GM10266 (cell line): Measurements from ENCODE around the gene PTPRD.

Source experiments
- DNase-seq: peaks from one replicate; pipeline ENCODE4 v3.0.0; 2012; ENCODE audit errors: extremely low spot score
- CTCF ChIP-seq: IDR thresholded peaks from 2 replicates; pipeline ENCODE4 v1.5.1; 2012; ENCODE audit warnings: mild to moderate bottlenecking, low read depth; ENCODE audit not compliant: control insufficient read depth, insufficient read depth; ENCODE audit errors: missing control alignments

PTPRD gene

DNA sequence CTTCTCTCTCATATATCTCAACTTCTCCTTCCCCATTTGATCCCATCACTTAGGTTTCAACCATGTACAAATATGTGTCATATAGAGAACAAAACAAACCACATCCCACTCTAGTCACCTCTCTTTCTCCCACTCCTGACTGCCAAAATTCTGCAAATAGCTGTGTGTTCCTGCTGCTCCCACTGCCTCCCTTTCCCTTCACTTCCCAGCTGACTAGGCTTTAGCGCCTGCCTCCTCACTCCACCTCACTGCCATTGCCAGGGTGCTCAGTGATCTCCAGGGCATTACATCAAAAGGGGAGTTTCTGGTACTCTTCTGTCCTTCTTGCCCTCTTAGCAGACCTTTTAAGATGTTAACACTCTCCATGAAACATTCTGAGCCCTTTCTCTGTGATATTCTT, 2137.9 kb downstream of the PTPRD start:
- no peak for DNase-seq
- no peak for TF ChIP-seq CTCF

- DNase-seq, result no peak
- no peak for TF ChIP-seq CTCF
These were observed 2139.4 kb downstream of the PTPRD start for GRCh38 chr9:8473244-8474020.

GRCh38 chr9:8468045-8468637, 2144.7 kb downstream of the PTPRD start:
- DNase-seq, result no peak
- no peak for TF ChIP-seq CTCF

DNA sequence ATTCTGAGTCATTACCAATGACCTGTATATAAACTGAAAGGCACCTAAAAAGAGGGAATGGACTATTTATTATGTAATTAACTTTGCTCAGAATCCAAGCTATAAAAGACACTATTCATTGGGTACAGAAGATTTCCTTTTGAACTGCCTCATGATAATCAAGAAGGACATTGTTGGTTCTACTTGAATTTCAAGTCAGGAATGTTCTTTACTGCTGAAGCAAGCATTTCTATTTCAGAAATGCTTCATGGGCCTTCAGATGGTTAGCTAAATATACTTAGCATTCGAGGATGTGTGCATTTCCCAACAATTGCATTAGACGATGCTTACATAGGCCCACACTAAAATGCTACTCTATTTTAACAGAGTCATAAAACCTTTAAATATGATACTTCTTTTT, 2155.0 kb downstream of the PTPRD start:
- TF ChIP-seq CTCF, result no peak
- no peak for DNase-seq

DNA sequence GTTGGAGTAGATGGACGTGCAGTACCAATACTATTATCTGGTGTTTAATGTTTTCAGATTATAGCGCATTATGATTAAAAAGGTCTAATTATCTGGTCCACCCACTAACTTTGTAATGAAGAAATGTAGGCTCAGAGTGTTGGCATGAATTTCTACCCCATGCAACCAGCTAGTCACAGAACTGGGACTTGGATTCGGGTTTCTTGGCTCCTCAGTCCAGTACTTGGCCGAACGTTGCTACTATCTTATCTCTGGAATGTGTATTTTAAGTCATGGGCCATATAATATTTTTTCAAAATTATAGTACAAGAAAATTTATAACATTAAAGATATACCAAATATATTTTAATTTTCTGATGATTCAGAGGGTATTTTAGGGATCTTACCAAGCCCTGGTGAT, 2155.7 kb downstream of the PTPRD start:
- DNase-seq, result no peak
- no peak for TF ChIP-seq CTCF

GRCh38 chr9:8456344-8456743, 2156.5 kb downstream of the PTPRD start:
- no peak for DNase-seq
- no peak for TF ChIP-seq CTCF
